K562 (cell line): Measurements from ENCODE around the gene IL4I1. TPM values are rescaled to one million over a fixed set of nuclear protein-coding genes. Genes with fewer than 3 reads are reported as not detected.

Experiments used
- BRF2 ChIP-seq: IDR thresholded peaks from 3 replicates; pipeline ENCODE4 v1.6.1; 2011; ENCODE audit warnings: borderline replicate concordance, mild to moderate bottlenecking; ENCODE audit not compliant: insufficient read length, insufficient read depth
- CBFA2T2 ChIP-seq: fragments of 450-650 bp; conservative IDR thresholded peaks from 2 replicates; pipeline ENCODE4 v1.6.1; 2017; ENCODE audit warnings: mild to moderate bottlenecking
- KLF16 ChIP-seq: IDR thresholded peaks from 2 replicates; pipeline ENCODE4 v1.6.1; 2016; ENCODE audit warnings: antibody characterized with exemption
- MED1 ChIP-seq: sonication (generic); formaldehyde crosslinking; IDR thresholded peaks from 2 replicates; pipeline ENCODE4 v1.8.1; 2023; ENCODE audit warnings: missing genetic modification reagents, borderline replicate concordance
- NCOR1 ChIP-seq: fragments of 450-650 bp; IDR thresholded peaks from 2 replicates; pipeline ENCODE4 v1.6.1; 2016; ENCODE audit warnings: mild to moderate bottlenecking, moderate library complexity
- NR2C2 ChIP-seq, 2 experiments: fragments of 200-800 bp in 1 of 2; sonication (Bioruptor generic) in 1 of 2; sonication (generic) in 1 of 2; formaldehyde crosslinking in 1 of 2; IDR thresholded peaks; 2 replicates each; pipeline versions ENCODE4 v1.6.1 to v1.8.0; 2016 to 2022; ENCODE audit warnings: mild to moderate bottlenecking in 1 of 2, missing compliant biosample characterization in 1 of 2, missing genetic modification characterization in 1 of 2, missing genetic modification reagents in 1 of 2
- PHF8 ChIP-seq: fragments of 200-600 bp; sonication (generic); IDR thresholded peaks from 2 replicates; pipeline ENCODE4 v1.6.1; 2012; ENCODE audit warnings: mixed run types, mild to moderate bottlenecking, inconsistent platforms, low read length, moderate library complexity, borderline replicate concordance
- PRDM10 ChIP-seq: fragments of 450-650 bp; IDR thresholded peaks from 2 replicates; pipeline ENCODE4 v1.6.1; 2018; ENCODE audit not compliant: partially characterized antibody
- RERE ChIP-seq: sonication (generic); formaldehyde crosslinking; IDR thresholded peaks from 2 replicates; pipeline ENCODE4 v1.8.0; 2023; ENCODE audit warnings: missing genetic modification reagents, mild to moderate bottlenecking, borderline replicate concordance
- SAFB ChIP-seq: fragments of 200-400 bp; formaldehyde crosslinking; IDR thresholded peaks from 2 replicates; pipeline ENCODE4 v1.6.1; 2017; ENCODE audit warnings: low read depth, low read length, borderline replicate concordance
- polyA plus RNA-seq, 8 experiments: library from polyadenylated mRNA; depleted of rRNA in 4 of 8; stranded (reverse) in 5 of 8; unstranded in 3 of 8; fragments of >200 nt; fragmentation: Nextera tagmentation in 2 of 8; fragmentation: Illumina TruSeq in 1 of 8; extraction: Ambion mirVana in 2 of 8; extraction: Trizol in 1 of 8; gene quantifications; 2 replicates each; pipeline versions ENCODE4 v1.2.1 to v1.2.3, GENCODE V29; 2011 to 2014; ENCODE audit warnings: inconsistent platforms in 1 of 8, missing spikeins in 1 of 8
- total RNA-seq, 7 experiments: library from RNA; depleted of rRNA in 6 of 7; stranded (reverse); fragments of >200 nt in 6 of 7; fragmentation: Illumina TruSeq in 2 of 7; extraction: Trizol in 2 of 7; gene quantifications; 2 replicates each; pipeline versions ENCODE4 v1.2.1 to v1.2.3, GENCODE V29; 2011 to 2021; ENCODE audit warnings: low replicate concordance in 1 of 7
- TF ChIP-seq, protein P1 (sequence below): sonication (generic); formaldehyde crosslinking; IDR thresholded peaks from 2 replicates; pipeline ENCODE4 v1.8.1; 2023; ENCODE audit warnings: mild to moderate bottlenecking, missing genetic modification reagents

IL4I1 gene
- total and polyA plus RNA-seq, 9 of the 15 experiments (the other 6 are each of a cell fraction or from before 2014, with no cell fraction given): 0.06 to 0.95 (median 0.43) TPM; not detected in 2

- TF ChIP-seq, protein P1, sequence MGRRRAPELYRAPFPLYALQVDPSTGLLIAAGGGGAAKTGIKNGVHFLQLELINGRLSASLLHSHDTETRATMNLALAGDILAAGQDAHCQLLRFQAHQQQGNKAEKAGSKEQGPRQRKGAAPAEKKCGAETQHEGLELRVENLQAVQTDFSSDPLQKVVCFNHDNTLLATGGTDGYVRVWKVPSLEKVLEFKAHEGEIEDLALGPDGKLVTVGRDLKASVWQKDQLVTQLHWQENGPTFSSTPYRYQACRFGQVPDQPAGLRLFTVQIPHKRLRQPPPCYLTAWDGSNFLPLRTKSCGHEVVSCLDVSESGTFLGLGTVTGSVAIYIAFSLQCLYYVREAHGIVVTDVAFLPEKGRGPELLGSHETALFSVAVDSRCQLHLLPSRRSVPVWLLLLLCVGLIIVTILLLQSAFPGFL (CRISPR knock-in tag): no peak
- TF ChIP-seq KLF16 (no peak), PHF8 (no peak), NCOR1 (no peak), SAFB (no peak), RERE (CRISPR knock-in tag) (no peak), BRF2 (no peak), CBFA2T2 (peak; percentile 64), MED1 (CRISPR knock-in tag) (no peak), NR2C2 (CRISPR knock-in tag; IDR thresholded peaks at IDR 0.05) (no peak), NR2C2 (tag; IDR thresholded peaks at IDR 0.05) (0 out of 2 replicates have a peak, but pooled peaks have one; percentile 6), PRDM10 (peak; percentile 98)
These were observed 48.7 kb downstream of the IL4I1 start (continued) for GRCh38 chr19:49847731-49848696.
